HG03575 (cell line): Measurements from ENCODE around the gene KDM6B.
"Not testable (repeated sequence)": the region's sequence is repeated elsewhere in the genome, so short reads cannot be mapped to it uniquely, and the experiment has no call there.

Experiments used
- ATAC-seq: cut with Tn5 transposase; IDR thresholded peaks from one replicate; pipeline ENCODE4 v1.9.1; 2021; ENCODE audit not compliant: unreplicated experiment, insufficient number of reproducible peaks, low FRiP score; ENCODE audit errors: extremely low read depth

Gene KDM6B

GRCh38 chr17:7862692-7863437 lies 28.8 kb downstream of the KDM6B start:
- no peak for ATAC-seq

- not testable (repeated sequence) for ATAC-seq
Measured at GRCh38 chr17:7864384-7864783, 30.4 kb downstream of the KDM6B start.

GRCh38 chr17:7864995-7865650 lies 31.1 kb downstream of the KDM6B start:
- ATAC-seq, result no peak

GRCh38 chr17:7867881-7868329 lies 33.9 kb downstream of the KDM6B start:
- no peak for ATAC-seq

GRCh38 chr17:7873051-7873450 lies 39.0 kb downstream of the KDM6B start:
- ATAC-seq, result no peak

GRCh38 chr17:7875804-7876370 lies 41.9 kb downstream of the KDM6B start:
- no peak for ATAC-seq

- ATAC-seq, result no peak
Measured at GRCh38 chr17:7878234-7878633, 44.2 kb downstream of the KDM6B start.

GRCh38 chr17:7880076-7880868 lies 46.3 kb downstream of the KDM6B start:
- ATAC-seq, result no peak

- ATAC-seq, result no peak
Measured at GRCh38 chr17:7881276-7882054, 47.4 kb downstream of the KDM6B start.

GRCh38 chr17:7882068-7882467 lies 48.1 kb downstream of the KDM6B start:
- ATAC-seq, result no peak

GRCh38 chr17:7882629-7883028 lies 48.6 kb downstream of the KDM6B start:
- ATAC-seq, result no peak
